Activated CD4-positive, alpha-beta memory T cell treated with anti-CD3 and anti-CD28 coated beads, Interleukin-2, amount 10 ng/mL, durations not matched to agents 7 days and 5 days (primary cell): ENCODE results near the gene FERMT3. TPM values are rescaled to one million over a fixed set of nuclear protein-coding genes. Genes with fewer than 3 reads are reported as not detected.

ENCODE experiments used
- CTCF ChIA-PET: fragments of 350-600 bp; sonication (Branson Sonifier 250); formaldehyde crosslinking; loops from one replicate; lab custom pipeline; 2021; ENCODE audit warnings: antibody characterized with exemption, inconsistent platforms; lab: Charles Lee
- POLR2A ChIA-PET: fragments of 350-600 bp; sonication (Branson Sonifier 250); formaldehyde crosslinking; loops from one replicate; lab custom pipeline; 2021; ENCODE audit warnings: antibody characterized with exemption; lab: Charles Lee
- DNase-seq: peaks from one replicate; pipeline ENCODE4 v3.0.0-alpha.2; 2020
- H3K27ac Mint-ChIP-seq: one replicate; pipeline ENCODE4 v1.8.0; 2021; ENCODE audit warnings: mild to moderate bottlenecking, mixed read lengths
- H3K27me3 Mint-ChIP-seq: one replicate; pipeline ENCODE4 v1.8.0; 2021; ENCODE audit warnings: mixed read lengths
- H3K36me3 Mint-ChIP-seq: one replicate; pipeline ENCODE4 v1.8.0; 2021; ENCODE audit warnings: low read depth, mixed read lengths
- H3K4me1 Mint-ChIP-seq: one replicate; pipeline ENCODE4 v1.8.0; 2021; ENCODE audit warnings: mixed read lengths
- H3K4me3 Mint-ChIP-seq: one replicate; pipeline ENCODE4 v1.8.0; 2021; ENCODE audit warnings: mild to moderate bottlenecking, mixed read lengths
- H3K9me3 Mint-ChIP-seq: one replicate; pipeline ENCODE4 v1.8.0; 2021; ENCODE audit warnings: mixed read lengths
- total RNA-seq, 2 experiments: library from RNA; stranded (reverse); gene quantifications; one replicate each; pipeline ENCODE4 v1.2.3, GENCODE V29; 2021

The FERMT3 gene
- total RNA-seq, 2 experiments from 2014 or later, result 195 to 199 TPM

- no peak for DNase-seq
- POLR2A ChIA-PET, result interaction anchor here (0.6 to 1.9 kb wide), 4 partner anchors 13 to 50 kb away, joined by 3 to 6 read pairs (median 4); partner anchors contain the start of genes ESRRA and NUDT22
- Mint-ChIP-seq H3K27me3 (peaks cover 3% of the 10 kb centered on the region), H3K27ac (no peak overlapping the region), H3K9me3 (no peaks in the 10 kb centered on the region), H3K36me3 (peaks cover 6% of the 10 kb centered on the region), H3K4me1 (peaks cover 26% of the 10 kb centered on the region), H3K4me3 (no peak overlapping the region)
- CTCF ChIA-PET, result no interaction called here
Observed at GRCh38 chr11:64254326-64254725, 47.8 kb downstream of the FERMT3 start.

GRCh38 chr11:64255135-64256128 is 48.9 kb downstream of the FERMT3 start:
- no peaks in the 10 kb centered on the region for H3K9me3 Mint-ChIP-seq
- peaks cover 27% of the 10 kb centered on the region for H3K4me1 Mint-ChIP-seq
- ChIA-PET CTCF (interaction anchor here (1.0 kb wide), 1 partner anchor 9 kb away, joined by 3 read pairs; the partner anchor contains the start of gene PPP1R14B), POLR2A (interaction anchor here (0.9 to 1.9 kb wide), 6 partner anchors 9 to 49 kb away, joined by 3 to 6 read pairs (median 3); partner anchors contain the start of genes ESRRA and FERMT3)
- H3K4me3 Mint-ChIP-seq, result no peak overlapping the region
- DNase-seq, result no peak
- peaks cover 16% of the 10 kb centered on the region for H3K36me3 Mint-ChIP-seq
- H3K27ac Mint-ChIP-seq, result no peak overlapping the region
- no peaks in the 10 kb centered on the region for H3K27me3 Mint-ChIP-seq

- no peak overlapping the region for H3K27ac Mint-ChIP-seq
- no peak for DNase-seq
- ChIA-PET CTCF (interaction anchor here (1.1 to 1.6 kb wide), 2 partner anchors 13 to 14 kb away, joined by 3 to 5 read pairs; no protein-coding TSS in a partner anchor), POLR2A (interaction anchor here (1.2 to 1.6 kb wide), 2 partner anchors 9 to 49 kb away, joined by 3 to 4 read pairs; partner anchors contain the start of gene FERMT3)
- H3K4me1 Mint-ChIP-seq, result peaks cover 24% of the 10 kb centered on the region
- no peak overlapping the region for H3K4me3 Mint-ChIP-seq
- peaks cover 16% of the 10 kb centered on the region for H3K36me3 Mint-ChIP-seq
- no peaks in the 10 kb centered on the region for H3K9me3 Mint-ChIP-seq
- H3K27me3 Mint-ChIP-seq, result no peaks in the 10 kb centered on the region
Observed at GRCh38 chr11:64256300-64256699, 49.8 kb downstream of the FERMT3 start.

- peaks cover 14% of the 10 kb centered on the region for H3K4me1 Mint-ChIP-seq
- no peaks in the 10 kb centered on the region for H3K27me3 Mint-ChIP-seq
- POLR2A ChIA-PET, result interaction anchor here (1.0 to 2.9 kb wide), 4 partner anchors 10 to 13 kb away, joined by 3 to 13 read pairs (median 5); no protein-coding TSS in a partner anchor
- no peak overlapping the region for H3K27ac Mint-ChIP-seq
- no peak overlapping the region for H3K4me3 Mint-ChIP-seq
- H3K9me3 Mint-ChIP-seq, result no peaks in the 10 kb centered on the region
- CTCF ChIA-PET, result interaction anchor here (0.5 to 2.1 kb wide), 2 partner anchors 16 to 43 kb away, joined by 4 to 6 read pairs; partner anchors contain the start of gene CATSPERZ
- no peak for DNase-seq
- H3K36me3 Mint-ChIP-seq, result peaks cover 20% of the 10 kb centered on the region
Observed at GRCh38 chr11:64258356-64258755, 51.8 kb downstream of the FERMT3 start.

GRCh38 chr11:64258946-64259532 is 52.5 kb downstream of the FERMT3 start:
- Mint-ChIP-seq H3K9me3 (no peaks in the 10 kb centered on the region), H3K36me3 (peaks cover 20% of the 10 kb centered on the region), H3K4me3 (no peak overlapping the region), H3K4me1 (peaks cover 9% of the 10 kb centered on the region), H3K27ac (no peak overlapping the region), H3K27me3 (no peaks in the 10 kb centered on the region)
- no peak for DNase-seq
- POLR2A ChIA-PET, result interaction anchor here (1.5 to 2.9 kb wide), 3 partner anchors 9 to 13 kb away, joined by 5 to 13 read pairs (median 5); no protein-coding TSS in a partner anchor
- CTCF ChIA-PET, result interaction anchor here (2.1 kb wide), 1 partner anchor 42 kb away, joined by 6 read pairs; the partner anchor contains the start of gene CATSPERZ

GRCh38 chr11:64259533-64260067 is 53.1 kb downstream of the FERMT3 start:
- H3K4me3 Mint-ChIP-seq, result no peak overlapping the region
- peaks cover 20% of the 10 kb centered on the region for H3K36me3 Mint-ChIP-seq
- POLR2A ChIA-PET, result interaction anchor here (1.3 to 2.9 kb wide), 2 partner anchors 10 to 15 kb away, joined by 4 to 13 read pairs; no protein-coding TSS in a partner anchor
- no peak overlapping the region for H3K27ac Mint-ChIP-seq
- H3K4me1 Mint-ChIP-seq, result peaks cover 8% of the 10 kb centered on the region
- CTCF ChIA-PET, result interaction anchor here (2.1 kb wide), 1 partner anchor 41 kb away, joined by 6 read pairs; the partner anchor contains the start of gene CATSPERZ
- no peaks in the 10 kb centered on the region for H3K27me3 Mint-ChIP-seq
- no peak for DNase-seq
- H3K9me3 Mint-ChIP-seq, result no peaks in the 10 kb centered on the region

- peaks cover 20% of the 10 kb centered on the region for H3K36me3 Mint-ChIP-seq
- no peaks in the 10 kb centered on the region for H3K27me3 Mint-ChIP-seq
- no peak overlapping the region for H3K4me3 Mint-ChIP-seq
- DNase-seq, result no peak
- ChIA-PET POLR2A (interaction anchor here (1.1 to 2.5 kb wide), 3 partner anchors 9 to 16 kb away, joined by 3 to 7 read pairs (median 4); partner anchors contain the start of gene PLCB3), CTCF (no interaction called here)
- H3K4me1 Mint-ChIP-seq, result peaks cover 8% of the 10 kb centered on the region
- H3K9me3 Mint-ChIP-seq, result no peaks in the 10 kb centered on the region
- no peak overlapping the region for H3K27ac Mint-ChIP-seq
Observed at GRCh38 chr11:64260147-64260708, 53.7 kb downstream of the FERMT3 start.

- no peak overlapping the region for H3K4me3 Mint-ChIP-seq
- peaks cover 19% of the 10 kb centered on the region for H3K36me3 Mint-ChIP-seq
- H3K9me3 Mint-ChIP-seq, result no peaks in the 10 kb centered on the region
- POLR2A ChIA-PET, result interaction anchor here (2.5 kb wide), 1 partner anchor 10 kb away, joined by 7 read pairs; the partner anchor contains the start of gene PLCB3
- H3K27me3 Mint-ChIP-seq, result no peaks in the 10 kb centered on the region
- CTCF ChIA-PET, result interaction anchor here (1.0 to 1.5 kb wide), 2 partner anchors 11 to 41 kb away, joined by 3 to 6 read pairs; partner anchors contain the start of gene PLCB3
- no peak for DNase-seq
- no peak overlapping the region for H3K27ac Mint-ChIP-seq
- H3K4me1 Mint-ChIP-seq, result peaks cover 8% of the 10 kb centered on the region
Observed at GRCh38 chr11:64261556-64262080, 55.1 kb downstream of the FERMT3 start.

GRCh38 chr11:64262271-64263002 is 55.9 kb downstream of the FERMT3 start:
- CTCF ChIA-PET, result interaction anchor here (1.0 to 3.3 kb wide), 3 partner anchors 12 to 40 kb away, joined by 3 to 16 read pairs (median 6); partner anchors contain the start of gene PLCB3
- Mint-ChIP-seq H3K27ac (no peak overlapping the region), H3K27me3 (no peaks in the 10 kb centered on the region), H3K9me3 (no peaks in the 10 kb centered on the region), H3K36me3 (peaks cover 18% of the 10 kb centered on the region), H3K4me1 (peaks cover 9% of the 10 kb centered on the region), H3K4me3 (no peak overlapping the region)
- POLR2A ChIA-PET, result interaction anchor here (1.0 to 2.5 kb wide), 3 partner anchors 11 to 57 kb away, joined by 3 to 7 read pairs (median 5); partner anchors contain the start of genes FERMT3 and PLCB3
- DNase-seq, result no peak

GRCh38 chr11:64263021-64263946 is 56.8 kb downstream of the FERMT3 start:
- Mint-ChIP-seq H3K27me3 (no peaks in the 10 kb centered on the region), H3K36me3 (peaks cover 21% of the 10 kb centered on the region), H3K27ac (no peak overlapping the region), H3K9me3 (no peaks in the 10 kb centered on the region), H3K4me1 (peaks cover 17% of the 10 kb centered on the region), H3K4me3 (no peak overlapping the region)
- no peak for DNase-seq
- ChIA-PET POLR2A (interaction anchor here (0.6 to 2.7 kb wide), 6 partner anchors 12 to 57 kb away, joined by 3 to 11 read pairs (median 4); partner anchors contain the start of genes BAD, FERMT3 and PLCB3), CTCF (interaction anchor here (3.3 kb wide), 1 partner anchor 12 kb away, joined by 16 read pairs; the partner anchor contains the start of gene PLCB3)
